Chondrocyte (in vitro differentiated cells): ENCODE data around the gene PDXK. TPM values are rescaled to one million over a fixed set of nuclear protein-coding genes. Genes with fewer than 3 reads are reported as not detected.

Experiments used
- DNase-seq: peaks from one replicate; pipeline ENCODE4 v3.0.0; 2021; ENCODE audit warnings: mixed read lengths, low spot score
- H3K27ac Mint-ChIP-seq: one replicate; pipeline ENCODE4 v1.8.0; 2021; ENCODE audit warnings: mild to moderate bottlenecking, moderate library complexity, mixed read lengths; ENCODE audit not compliant: unreplicated experiment
- H3K27me3 Mint-ChIP-seq: 2 replicates; pipeline ENCODE4 v1.8.0; 2021; ENCODE audit warnings: low read depth, mixed read lengths
- H3K36me3 Mint-ChIP-seq: 2 replicates; pipeline ENCODE4 v1.8.0; 2021; ENCODE audit warnings: low read depth, mixed read lengths
- H3K4me1 Mint-ChIP-seq: 2 replicates; pipeline ENCODE4 v1.8.0; 2021; ENCODE audit warnings: low read depth, mild to moderate bottlenecking, mixed read lengths
- H3K4me3 Mint-ChIP-seq: one replicate; pipeline ENCODE4 v1.8.0; 2021; ENCODE audit warnings: mild to moderate bottlenecking, moderate library complexity, mixed read lengths; ENCODE audit not compliant: unreplicated experiment
- H3K9me3 Mint-ChIP-seq: 2 replicates; pipeline ENCODE4 v1.8.0; 2021; ENCODE audit warnings: low read depth, mixed read lengths
- total RNA-seq: library from RNA; stranded (reverse); gene quantifications from 3 replicates; pipeline ENCODE4 v1.2.1, GENCODE V29; 2021
- TF ChIP-seq, protein P1 (sequence below): fragments of 200-600 bp; sonication (generic); IDR thresholded peaks from 2 replicates; pipeline ENCODE4 v1.5.0; 2021; ENCODE audit warnings: antibody characterized with exemption, mild to moderate bottlenecking, moderate library complexity

PDXK gene
- total RNA-seq, 1 donor from 2014 or later: 213 TPM

DNA sequence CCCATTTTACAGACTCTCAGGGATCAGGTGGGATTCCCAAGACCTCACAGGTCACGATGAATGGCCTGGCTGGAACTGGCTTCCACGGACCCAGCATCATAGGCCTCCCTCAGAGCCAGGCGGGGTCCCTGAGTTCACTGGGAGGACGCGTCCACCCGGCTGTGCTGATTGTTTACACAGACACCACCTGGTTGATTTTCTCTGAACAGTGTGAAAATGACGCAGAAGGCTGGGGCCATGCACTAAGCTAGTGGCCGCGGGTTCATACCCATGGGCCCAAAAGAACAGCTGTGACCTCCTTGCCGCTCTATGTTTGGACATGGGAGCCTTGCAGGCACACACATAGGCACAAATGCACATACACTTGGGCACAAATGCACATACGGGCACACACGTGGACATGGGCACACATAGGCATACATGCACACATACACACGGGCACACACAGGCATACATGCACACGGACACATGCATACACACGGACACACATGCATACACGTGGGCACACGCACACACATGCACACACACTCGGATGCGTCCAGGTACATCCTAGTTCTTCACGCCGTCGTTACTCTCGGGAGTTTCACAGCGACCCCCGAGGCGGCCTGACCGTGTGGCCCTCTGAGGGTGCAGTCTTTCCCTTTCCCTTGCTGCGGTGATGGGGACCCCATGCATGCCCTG lies 34.0 kb downstream of the PDXK start:
- no peaks in the 10 kb centered on the region for H3K9me3 Mint-ChIP-seq
- H3K36me3 Mint-ChIP-seq: peaks cover 30% of the 10 kb centered on the region
- no peak for DNase-seq
- H3K4me3 Mint-ChIP-seq: no peak overlapping the region
- no peaks in the 10 kb centered on the region for H3K27me3 Mint-ChIP-seq
- peaks cover 14% of the 10 kb centered on the region for H3K4me1 Mint-ChIP-seq
- H3K27ac Mint-ChIP-seq: no peak overlapping the region
- TF ChIP-seq, protein P1, sequence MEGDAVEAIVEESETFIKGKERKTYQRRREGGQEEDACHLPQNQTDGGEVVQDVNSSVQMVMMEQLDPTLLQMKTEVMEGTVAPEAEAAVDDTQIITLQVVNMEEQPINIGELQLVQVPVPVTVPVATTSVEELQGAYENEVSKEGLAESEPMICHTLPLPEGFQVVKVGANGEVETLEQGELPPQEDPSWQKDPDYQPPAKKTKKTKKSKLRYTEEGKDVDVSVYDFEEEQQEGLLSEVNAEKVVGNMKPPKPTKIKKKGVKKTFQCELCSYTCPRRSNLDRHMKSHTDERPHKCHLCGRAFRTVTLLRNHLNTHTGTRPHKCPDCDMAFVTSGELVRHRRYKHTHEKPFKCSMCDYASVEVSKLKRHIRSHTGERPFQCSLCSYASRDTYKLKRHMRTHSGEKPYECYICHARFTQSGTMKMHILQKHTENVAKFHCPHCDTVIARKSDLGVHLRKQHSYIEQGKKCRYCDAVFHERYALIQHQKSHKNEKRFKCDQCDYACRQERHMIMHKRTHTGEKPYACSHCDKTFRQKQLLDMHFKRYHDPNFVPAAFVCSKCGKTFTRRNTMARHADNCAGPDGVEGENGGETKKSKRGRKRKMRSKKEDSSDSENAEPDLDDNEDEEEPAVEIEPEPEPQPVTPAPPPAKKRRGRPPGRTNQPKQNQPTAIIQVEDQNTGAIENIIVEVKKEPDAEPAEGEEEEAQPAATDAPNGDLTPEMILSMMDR: no peak

DNA sequence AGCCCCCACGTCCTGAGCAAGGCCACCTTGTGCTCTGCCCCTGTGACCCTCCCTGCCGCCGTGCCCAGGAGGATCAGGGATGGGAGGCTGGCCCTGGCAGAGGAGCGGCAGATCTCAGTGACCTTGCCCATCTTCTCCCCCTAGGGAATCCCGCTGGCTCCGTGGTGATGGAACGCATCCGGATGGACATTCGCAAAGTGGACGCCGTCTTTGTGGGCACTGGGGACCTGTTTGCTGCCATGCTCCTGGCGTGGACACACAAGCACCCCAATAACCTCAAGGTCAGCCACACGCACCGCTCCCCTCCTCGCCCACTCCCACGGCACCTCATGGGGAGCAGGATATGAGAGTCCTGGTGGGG lies 34.5 kb downstream of the PDXK start:
- no peak for DNase-seq
- TF ChIP-seq, protein P1: no peak
- Mint-ChIP-seq H3K27me3 (no peaks in the 10 kb centered on the region), H3K36me3 (peaks cover 30% of the 10 kb centered on the region), H3K27ac (no peak overlapping the region), H3K4me3 (no peak overlapping the region), H3K4me1 (peaks cover 19% of the 10 kb centered on the region), H3K9me3 (no peaks in the 10 kb centered on the region)

DNA sequence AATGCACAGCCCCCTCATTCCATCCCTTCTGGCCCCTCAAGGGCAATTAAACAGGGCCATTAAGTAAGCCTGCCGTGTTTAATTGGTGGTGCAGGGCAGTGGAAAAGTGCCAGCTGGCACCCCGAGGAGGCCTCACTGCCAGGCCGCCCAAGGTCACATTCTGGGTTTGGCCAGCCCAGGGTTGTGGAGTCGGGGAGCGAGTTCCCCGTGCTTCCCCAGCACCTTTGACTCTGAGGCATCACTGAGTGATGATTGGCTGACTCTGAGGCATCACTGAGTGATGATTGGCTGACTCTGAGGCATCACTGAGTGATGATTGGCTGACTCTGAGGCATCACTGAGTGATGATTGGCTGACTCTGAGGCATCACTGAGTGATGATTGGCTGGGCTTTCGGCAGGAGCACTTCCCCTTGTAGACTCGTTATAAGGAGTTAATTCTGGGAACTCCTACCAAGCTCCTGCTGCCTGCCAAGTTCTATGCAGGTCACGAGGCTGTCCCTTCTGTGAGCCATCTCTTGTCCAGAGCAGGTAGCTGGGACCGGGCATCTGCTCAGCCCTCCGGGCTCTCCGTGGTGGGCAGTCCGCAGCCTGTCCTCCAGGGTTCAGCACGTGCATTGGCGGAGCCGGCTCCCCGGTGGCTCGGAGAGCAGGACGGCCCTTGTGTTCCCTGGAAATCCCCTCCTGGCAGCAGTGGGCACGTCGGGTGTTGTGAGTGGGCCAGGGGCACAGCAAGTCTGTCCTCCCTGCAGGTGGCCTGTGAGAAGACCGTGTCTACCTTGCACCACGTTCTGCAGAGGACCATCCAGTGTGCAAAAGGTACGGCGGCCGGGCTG lies 36.2 kb downstream of the PDXK start:
- no peaks in the 10 kb centered on the region for H3K9me3 Mint-ChIP-seq
- H3K36me3 Mint-ChIP-seq: peaks cover 28% of the 10 kb centered on the region
- no peak for DNase-seq
- peaks cover 18% of the 10 kb centered on the region for H3K4me1 Mint-ChIP-seq
- H3K4me3 Mint-ChIP-seq: no peak overlapping the region
- TF ChIP-seq, protein P1: no peak
- H3K27ac Mint-ChIP-seq: no peak overlapping the region
- H3K27me3 Mint-ChIP-seq: no peaks in the 10 kb centered on the region

DNA sequence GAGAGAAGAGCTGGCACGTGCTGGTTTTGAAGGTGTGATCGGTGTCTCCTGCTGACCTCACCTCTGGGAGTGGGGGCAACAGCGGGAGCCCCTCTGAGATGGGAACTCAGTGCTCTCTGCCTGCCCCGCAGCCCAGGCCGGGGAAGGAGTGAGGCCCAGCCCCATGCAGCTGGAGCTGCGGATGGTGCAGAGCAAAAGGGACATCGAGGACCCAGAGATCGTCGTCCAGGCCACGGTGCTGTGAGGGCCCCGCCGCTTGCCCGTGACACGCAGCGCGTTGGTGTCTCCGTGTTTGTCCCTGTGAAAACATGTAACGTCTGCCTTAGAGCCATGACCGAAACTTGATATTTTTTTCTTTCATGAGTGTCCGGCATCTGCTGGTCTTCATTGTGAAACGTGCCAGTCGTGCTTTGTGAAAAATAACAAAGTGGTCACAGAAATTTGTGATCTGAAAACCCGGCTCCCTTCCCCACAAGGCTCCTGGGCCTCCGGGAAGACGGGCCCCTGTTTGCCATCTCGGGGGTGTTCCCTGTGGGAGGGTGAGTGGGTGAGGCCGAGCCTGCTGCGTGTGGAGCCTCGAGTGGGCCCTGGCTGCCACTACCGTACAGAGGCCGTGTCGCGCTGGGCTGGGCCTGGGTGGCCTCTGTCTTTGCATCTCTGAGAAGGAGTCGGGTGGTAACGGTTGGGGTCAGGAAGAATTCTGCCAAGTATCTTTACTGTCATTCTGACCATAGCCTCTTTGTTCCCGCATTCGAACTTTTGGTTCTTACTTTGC lies 37.1 kb downstream of the PDXK start:
- Mint-ChIP-seq H3K27me3 (no peaks in the 10 kb centered on the region), H3K27ac (no peak overlapping the region), H3K9me3 (no peaks in the 10 kb centered on the region), H3K4me1 (peaks cover 18% of the 10 kb centered on the region), H3K4me3 (no peak overlapping the region), H3K36me3 (peaks cover 27% of the 10 kb centered on the region)
- DNase-seq: no peak
- TF ChIP-seq, protein P1: no peak

DNA sequence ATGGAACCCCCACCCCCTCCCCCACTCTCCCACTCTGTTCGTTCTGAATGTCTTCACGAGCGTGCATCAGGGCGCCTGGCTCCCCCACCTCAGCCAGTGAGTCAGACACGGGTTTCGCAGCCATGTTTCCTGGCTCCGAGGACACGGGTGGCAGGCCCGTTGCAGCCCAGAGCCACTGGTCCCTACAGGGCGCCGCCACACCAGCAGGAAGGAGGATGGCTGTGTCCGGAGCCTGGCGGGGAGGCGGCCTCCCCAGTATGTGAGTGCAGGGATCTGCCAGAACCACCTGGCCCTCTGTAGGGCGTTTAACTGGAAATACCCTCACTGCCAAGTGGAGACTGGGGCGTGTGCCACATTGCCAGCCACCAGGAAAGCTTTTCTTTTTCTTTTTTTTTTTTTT lies 38.7 kb downstream of the PDXK start:
- no peak for DNase-seq
- H3K9me3 Mint-ChIP-seq: no peaks in the 10 kb centered on the region
- peak overlapping the region; percentile 84 for H3K27ac Mint-ChIP-seq
- TF ChIP-seq, protein P1: no peak
- peak overlapping the region; percentile 24 for H3K4me3 Mint-ChIP-seq
- no peaks in the 10 kb centered on the region for H3K27me3 Mint-ChIP-seq
- peaks cover 29% of the 10 kb centered on the region for H3K36me3 Mint-ChIP-seq
- peaks cover 18% of the 10 kb centered on the region for H3K4me1 Mint-ChIP-seq
